Measurements from ENCODE around the gene C12orf75.
"Not testable (repeated sequence)": the region's sequence is repeated elsewhere in the genome, so short reads cannot be mapped to it uniquely, and the experiment has no call there.

C12orf75 gene

DNA sequence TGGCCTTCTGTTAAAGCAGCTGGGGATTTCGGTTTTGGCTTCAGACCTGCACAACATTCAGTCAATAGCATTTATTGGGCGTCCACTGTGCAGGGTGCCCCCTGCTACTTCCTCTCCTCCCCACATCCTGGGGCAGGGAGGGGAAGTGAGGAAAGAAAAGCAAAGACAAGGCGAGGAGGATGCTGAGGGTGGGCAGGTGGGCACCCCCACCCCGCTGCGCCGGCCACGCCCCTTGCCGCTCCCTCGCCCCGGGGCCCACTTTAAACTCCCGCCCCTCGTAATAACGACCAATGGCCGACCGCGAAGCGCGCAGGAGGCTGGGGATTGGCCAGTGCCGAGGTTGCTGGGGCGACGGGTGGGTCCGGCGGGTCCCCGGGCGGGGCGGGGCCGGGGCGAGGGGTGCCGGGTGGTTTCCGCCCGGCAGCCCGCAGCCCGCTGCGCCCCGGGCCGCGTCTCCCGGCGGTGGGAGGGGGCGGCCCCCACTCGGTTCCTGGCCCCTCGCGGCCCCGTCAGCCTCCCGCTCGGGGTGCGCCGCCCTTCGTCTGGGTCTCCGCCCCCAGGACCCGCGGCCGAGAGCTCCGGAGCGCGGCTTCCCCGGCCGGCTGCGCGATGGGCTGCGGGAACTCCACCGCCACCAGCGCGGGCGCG lies at the start of gene C12orf75:
C12orf75 (plus strand) TSS at position 409 of the 648 bp plus-strand sequence; CDS start at position 610, 201 bp downstream.
- DNase-seq (ENCODE audit: extremely low spot score, insufficient read length, low read depth), result peak; percentile 80
- FAIRE-seq, result peak; percentile 92

GRCh38 chr12:105280966-105281693 lies 49.4 kb upstream of the C12orf75 start:
- FAIRE-seq (no peak), DNase-seq (ENCODE audit: extremely low spot score, insufficient read length, low read depth) (no peak)

GRCh38 chr12:105281694-105282049 lies 48.8 kb upstream of the C12orf75 start:
- DNase-seq (ENCODE audit: extremely low spot score, insufficient read length, low read depth) (no peak), FAIRE-seq (no peak)

DNA sequence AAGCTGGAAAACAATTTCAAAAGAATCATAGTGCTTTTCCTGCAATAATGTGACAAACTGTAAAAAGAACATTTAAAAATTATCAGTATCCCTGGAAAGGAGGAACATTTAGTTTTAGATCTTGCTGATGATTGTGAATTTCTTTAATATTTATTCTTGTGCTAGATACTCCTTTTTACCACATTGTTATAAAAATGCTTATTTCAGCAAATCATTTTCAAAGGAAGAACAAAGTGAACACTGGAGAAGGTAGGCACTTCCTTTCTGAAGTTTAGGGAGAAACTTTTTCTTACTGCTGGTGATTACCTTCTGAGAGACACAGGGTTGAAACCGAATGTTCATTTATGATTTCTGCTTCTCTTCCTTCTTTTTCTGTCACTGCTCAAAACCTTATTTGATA lies 45.1 kb upstream of the C12orf75 start:
- DNase-seq (ENCODE audit: extremely low spot score, insufficient read length, low read depth) (no peak), FAIRE-seq (no peak)

- DNase-seq (ENCODE audit: extremely low spot score, insufficient read length, low read depth) (no peak), FAIRE-seq (no peak)
These were observed 43.1 kb upstream of the C12orf75 start for GRCh38 chr12:105287408-105287807.

DNA sequence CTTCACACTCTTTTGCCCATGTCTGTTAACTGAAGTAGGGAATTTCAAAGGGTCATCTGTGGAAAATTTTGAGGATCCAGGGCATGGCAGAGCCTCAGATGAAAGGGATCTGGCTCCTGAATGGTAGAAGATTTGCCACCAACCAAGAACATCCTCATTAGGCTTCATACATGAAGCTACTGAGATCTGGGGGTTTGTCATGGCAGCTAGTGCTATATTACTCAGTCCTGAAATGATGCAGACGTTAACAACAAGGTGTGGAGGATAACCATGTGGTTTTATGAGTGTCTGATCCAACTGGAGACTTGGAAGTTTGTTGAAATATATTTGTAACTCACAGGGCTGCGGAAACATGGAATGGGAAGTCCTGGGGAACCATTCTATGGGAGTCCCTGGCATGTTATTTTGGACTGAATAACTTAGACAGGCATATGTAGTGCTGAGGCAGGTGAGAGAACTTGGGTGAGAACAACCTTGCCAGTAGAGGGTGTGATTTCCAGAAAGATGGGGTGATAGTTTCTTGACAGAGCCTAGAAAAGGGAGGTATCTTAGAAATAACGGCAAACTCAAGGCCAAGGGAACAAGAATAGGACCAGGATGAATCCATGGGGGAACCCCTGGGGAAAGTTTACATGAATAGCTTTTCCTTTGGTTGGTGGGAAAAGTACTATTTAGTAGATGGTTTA lies 42.0 kb upstream of the C12orf75 start:
- DNase-seq (ENCODE audit: extremely low spot score, insufficient read length, low read depth), result no peak
- no peak for FAIRE-seq

DNA sequence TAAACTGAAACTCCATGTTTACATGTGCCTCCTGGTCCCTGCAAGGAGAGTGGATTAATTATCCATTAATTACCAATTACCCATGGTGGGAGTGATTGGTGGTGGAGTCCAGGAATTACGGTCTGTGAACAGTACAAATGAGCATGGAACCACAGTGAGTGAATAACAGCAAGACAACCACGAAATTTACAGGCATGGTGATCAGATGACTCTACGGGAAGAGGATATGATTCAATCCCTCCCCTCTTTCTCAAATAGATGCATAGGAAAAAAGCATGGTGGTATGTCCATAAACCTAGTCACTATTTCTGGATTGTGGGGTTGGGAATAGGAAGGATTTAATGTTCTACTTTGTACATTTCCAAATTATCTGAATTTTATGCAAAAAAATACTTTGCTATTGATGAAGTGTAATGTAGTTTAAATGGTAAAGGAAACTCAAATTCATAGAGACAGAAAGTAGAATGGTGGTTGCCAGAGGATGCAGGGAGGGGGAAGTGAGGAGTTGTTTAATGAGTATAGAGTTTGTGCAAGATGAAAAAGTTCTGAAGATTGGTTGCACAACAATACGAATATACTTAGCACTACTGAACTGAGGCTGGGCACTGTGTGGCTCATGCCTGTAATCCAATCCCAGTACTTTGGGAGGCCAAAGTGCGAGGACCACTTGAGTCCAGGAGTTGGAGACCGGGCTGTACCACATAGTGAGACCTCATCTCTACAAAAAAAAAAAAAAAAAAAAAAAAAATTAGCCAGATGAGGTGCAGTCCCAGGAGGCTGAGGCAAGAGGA lies 41.2 kb upstream of the C12orf75 start:
- FAIRE-seq, result peak; percentile 53
- DNase-seq (ENCODE audit: extremely low spot score, insufficient read length, low read depth), result no peak

DNA sequence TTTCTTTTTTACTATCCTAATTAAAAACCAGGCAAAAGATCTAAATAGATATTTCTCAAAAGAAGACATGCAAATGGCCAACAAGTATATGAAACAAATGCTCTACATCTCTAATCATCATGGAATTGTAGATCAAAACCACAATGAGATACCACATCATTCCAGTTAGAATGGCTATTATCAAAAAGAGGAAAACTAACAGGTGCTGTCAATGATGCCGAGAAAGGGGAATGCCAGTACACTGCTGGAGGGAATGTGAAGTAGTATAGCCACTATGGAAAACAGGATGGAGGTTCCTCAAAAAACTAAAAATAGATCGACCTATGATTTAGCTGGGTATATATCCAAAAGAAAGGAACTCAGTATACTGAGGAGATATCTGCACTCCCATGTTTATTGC lies 39.0 kb upstream of the C12orf75 start:
- DNase-seq (ENCODE audit: extremely low spot score, insufficient read length, low read depth) (no peak), FAIRE-seq (no peak)

DNA sequence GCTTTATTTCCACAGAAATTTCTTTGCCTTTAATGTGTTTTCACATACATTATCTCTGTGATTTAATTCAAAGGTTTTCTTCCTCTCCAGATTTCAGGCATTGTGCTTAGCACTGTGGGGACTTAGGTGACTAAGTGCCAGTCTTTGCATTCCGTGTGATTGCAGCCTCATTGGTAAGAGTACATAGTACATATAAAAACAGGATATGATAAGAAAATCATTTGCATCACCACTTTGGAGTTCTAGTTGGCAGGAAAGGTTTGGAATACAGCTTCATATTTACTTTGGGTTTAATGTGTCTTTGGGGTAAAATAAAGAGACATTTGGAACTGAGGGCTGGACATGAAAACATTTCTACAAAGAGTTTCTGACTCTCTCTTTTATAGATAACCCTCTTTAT lies 37.8 kb upstream of the C12orf75 start:
- DNase-seq (ENCODE audit: extremely low spot score, insufficient read length, low read depth) (no peak), FAIRE-seq (peak; percentile 12)

DNA sequence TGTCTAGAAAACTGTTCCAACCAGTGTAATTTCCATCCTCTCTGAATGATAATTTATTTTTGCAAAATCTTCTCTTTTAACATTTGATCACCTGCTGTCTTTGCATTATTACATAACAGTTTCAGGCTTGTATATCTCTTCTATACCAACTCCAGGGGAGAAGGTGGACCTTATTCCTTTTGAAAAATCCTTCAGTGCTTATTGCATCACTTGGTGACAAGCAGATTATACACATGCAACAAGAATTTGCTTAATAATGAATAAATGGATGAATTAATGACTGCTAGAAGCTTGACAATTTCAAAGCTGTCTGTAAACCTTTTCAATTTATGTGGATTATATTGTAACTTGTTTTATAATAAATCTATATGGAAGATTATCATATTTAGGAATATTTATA lies 37.3 kb upstream of the C12orf75 start:
- FAIRE-seq, result no peak
- no peak for DNase-seq (ENCODE audit: extremely low spot score, insufficient read length, low read depth)

- no peak for FAIRE-seq
- DNase-seq (ENCODE audit: extremely low spot score, insufficient read length, low read depth), result no peak
These were observed 36.3 kb upstream of the C12orf75 start for GRCh38 chr12:105294161-105294560.

DNA sequence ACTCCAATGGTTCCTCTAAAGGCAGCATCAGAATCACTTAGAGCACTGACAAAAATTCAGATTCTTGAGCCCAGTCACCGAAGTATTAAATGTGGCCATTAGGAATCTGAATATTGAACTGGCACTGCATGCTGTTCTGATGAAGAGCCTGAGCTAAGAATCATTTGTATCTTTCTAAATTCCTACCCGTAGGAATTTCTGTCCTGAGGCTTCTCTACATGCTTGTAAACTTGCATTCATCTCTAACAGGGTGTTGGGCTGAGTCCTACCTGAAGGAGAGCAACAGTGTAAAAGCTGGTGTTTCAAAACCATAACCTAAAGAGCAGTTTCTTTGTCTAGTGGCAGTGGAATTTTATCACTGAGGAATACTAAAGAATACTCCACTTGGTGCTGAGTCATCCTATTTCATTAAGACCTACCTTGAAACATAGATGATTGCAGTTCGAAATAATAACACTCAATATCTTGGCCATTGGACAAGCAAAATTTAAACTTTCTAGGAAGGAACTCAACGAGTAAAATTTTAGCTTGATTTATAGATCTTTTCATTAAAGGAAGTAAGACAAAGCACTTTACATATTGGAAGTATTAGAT lies 35.5 kb upstream of the C12orf75 start:
- FAIRE-seq, result no peak
- no peak for DNase-seq (ENCODE audit: extremely low spot score, insufficient read length, low read depth)

GRCh38 chr12:105296116-105297089 lies 34.1 kb upstream of the C12orf75 start:
- FAIRE-seq (no peak), DNase-seq (ENCODE audit: extremely low spot score, insufficient read length, low read depth) (no peak)

DNA sequence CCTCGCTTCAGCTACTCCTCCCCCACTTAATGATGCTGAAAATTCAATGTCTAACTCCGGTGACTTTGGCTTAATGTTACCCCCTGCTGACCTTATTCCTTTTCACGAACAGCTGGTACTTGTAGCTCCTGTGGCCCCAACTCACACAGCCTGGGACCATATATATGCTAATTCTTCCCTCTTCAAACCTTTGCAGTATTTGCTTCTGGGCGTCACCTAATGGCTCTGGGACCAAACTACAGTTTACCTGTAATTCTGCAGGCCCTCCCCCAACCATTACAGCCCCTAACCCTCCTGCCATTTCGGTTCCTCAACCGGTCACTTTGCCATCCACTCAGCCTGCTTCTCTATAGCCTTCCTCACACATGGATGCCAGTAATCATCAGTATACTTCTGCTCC lies 29.6 kb upstream of the C12orf75 start:
- no peak for FAIRE-seq
- no peak for DNase-seq (ENCODE audit: extremely low spot score, insufficient read length, low read depth)

GRCh38 chr12:105301696-105302095 lies 28.8 kb upstream of the C12orf75 start:
- FAIRE-seq (no peak), DNase-seq (ENCODE audit: extremely low spot score, insufficient read length, low read depth) (no peak)

DNA sequence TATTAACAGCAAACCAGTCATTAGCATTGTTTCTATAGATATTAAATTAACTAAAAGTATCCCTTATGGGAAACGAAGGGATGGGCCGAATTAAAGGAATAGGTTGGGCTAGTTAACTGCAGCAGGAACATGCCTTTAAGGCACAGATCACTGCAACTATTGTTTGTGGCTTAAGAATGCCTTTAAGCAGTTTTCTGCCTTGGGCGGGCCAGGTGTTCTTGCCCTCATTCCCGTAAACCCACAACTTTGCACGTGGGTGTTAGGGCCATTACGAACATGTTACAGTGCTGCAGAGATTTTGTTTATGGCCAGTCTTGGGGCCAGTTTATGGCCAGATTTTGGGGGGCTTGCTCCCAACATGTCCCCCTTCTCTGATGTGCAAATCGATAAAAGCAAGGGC lies 27.5 kb upstream of the C12orf75 start:
- not testable (repeated sequence) for FAIRE-seq; DNase-seq (ENCODE audit: extremely low spot score, insufficient read length, low read depth)

- FAIRE-seq, result not testable (repeated sequence)
These were observed 25.9 kb upstream of the C12orf75 start for GRCh38 chr12:105304626-105305025.

DNA sequence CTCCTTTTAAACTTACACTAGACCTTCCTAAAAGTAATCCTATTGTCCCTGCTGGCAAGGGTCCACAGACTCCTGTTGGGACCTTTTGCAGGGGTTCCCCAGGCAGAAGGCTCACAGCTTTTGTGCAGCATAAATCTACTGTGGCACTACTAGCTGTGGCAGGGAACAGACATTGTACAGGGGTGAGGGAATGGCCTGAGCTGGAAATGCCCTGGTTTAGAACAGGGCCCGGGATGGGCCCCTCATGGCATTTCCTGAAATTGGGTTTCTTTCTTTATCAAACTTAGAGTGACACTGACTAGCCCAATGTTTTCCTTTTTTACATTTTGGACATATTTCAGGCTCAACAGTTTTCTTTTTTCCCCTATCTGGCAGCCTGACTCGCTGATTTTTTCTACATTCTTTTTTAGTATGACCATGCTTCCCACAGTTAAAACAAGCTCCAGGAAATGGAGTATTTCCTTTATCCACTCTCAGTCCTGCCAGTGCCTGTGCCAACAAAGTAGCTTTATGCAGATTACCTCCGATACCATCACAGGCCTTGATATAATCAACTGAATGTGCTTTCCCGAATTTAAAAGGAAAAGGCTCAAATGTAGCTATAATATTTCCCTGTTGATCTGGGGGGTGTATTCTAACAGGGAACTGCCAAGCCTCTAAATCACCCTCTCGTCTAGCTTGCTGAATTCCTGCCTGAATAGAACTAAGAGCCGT lies 22.7 kb upstream of the C12orf75 start:
- not testable (repeated sequence) for FAIRE-seq; DNase-seq (ENCODE audit: extremely low spot score, insufficient read length, low read depth)

More at GRCh38 chr12:105304626-105305025, 25.9 kb upstream of the C12orf75 start:
- DNase-seq (ENCODE audit: extremely low spot score, insufficient read length, low read depth), result not testable (repeated sequence)
